Left lobe of liver (tissue), 2 donors: ENCODE measurements around the gene LRRC36. TPM values are rescaled to one million over a fixed set of nuclear protein-coding genes. Genes with fewer than 3 reads are reported as not detected.

Experiments
- ATAC-seq: fragments of 200-7000 bp; cut with Tn5 transposase; one replicate; pipeline ENCODE4 v1.9.1; 2020; ENCODE audit warnings: mild to moderate bottlenecking, moderate library complexity
- DNase-seq: peaks from one replicate; pipeline ENCODE4 v3.0.0-alpha.2; 2020; ENCODE audit warnings: low spot score
- total RNA-seq: library from RNA; stranded (reverse); gene quantifications from one replicate; pipeline ENCODE4 v1.2.1, GENCODE V29; 2021
- donor health status: DM: no; HTN: no; CAD: no; lungs with moderate emphysema.
- donor health status: DM: no; HTN: yes; CAD: no.

The LRRC36 gene
- total RNA-seq, 1 donor from 2014 or later = 0.25 TPM

DNA sequence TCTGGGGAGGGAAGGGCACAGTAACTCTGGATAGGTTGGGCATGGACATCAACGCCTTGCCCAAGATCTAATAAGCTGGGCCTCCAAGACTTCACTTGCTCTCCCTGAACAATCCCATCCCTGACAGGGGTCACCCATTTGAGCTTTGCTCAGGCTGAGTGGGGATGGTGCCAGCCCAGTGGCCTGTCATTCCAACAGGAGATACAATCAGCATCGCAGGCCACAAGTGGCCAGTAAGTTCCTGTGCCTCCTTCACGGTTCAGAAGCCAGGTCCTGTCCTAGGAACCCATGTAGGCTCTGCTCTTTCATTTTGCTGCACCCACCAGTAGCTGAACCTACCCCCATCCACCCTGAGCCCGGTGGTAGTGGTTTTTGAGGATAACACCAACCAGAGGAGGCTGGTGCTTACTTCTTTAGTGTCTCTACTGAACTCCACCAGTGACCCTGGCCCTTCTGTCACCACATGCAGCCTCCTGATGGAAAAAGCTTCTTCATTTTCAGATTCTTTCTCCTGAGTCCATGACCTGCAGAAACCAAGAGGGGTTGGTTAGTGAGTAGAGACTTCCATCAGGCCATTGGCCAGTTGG is 32.4 kb upstream of the LRRC36 start:
- DNase-seq (no peak), ATAC-seq (no peak)

DNA sequence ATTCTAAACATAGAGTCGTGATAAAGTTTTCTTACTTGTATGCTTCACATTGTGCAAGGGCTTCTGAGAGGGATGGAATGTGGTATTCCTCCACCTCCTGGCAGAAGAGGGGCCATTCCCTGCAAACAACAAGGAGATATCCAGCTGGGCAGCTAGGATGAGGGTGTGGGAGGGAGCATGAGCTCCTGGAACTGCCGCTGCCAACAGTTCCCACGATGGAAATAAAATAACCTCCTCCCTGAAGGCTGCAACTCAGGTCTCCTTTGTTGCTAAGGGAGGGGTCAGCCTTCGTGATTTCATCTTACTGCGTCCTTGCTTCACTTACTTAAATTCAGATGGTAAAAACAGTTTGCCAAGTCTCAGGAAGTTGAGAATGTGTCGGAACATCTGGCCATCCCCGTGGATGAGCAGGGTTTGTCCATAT is 31.7 kb upstream of the LRRC36 start:
- ATAC-seq (no peak), DNase-seq (no peak)

DNA sequence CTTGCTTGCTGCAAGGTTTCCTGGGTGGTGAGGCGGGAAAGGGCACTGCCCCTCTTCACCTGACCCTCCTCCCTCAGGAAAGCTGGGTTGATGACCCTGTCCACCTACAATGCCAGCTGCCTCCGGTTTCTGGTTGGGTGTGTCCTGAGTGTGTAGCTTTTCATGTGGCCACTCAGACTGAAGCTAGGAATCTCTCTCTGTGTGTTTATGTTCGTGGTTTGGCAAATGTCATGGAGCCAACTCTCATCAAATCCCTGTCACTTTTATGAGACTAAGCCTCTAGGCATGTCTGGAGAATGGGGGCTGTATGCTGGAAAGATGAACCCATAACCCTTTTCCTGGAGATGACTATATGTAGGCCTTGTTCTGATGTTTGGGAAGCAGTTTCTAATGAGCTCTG is 30.2 kb upstream of the LRRC36 start:
- ATAC-seq (no peak), DNase-seq (no peak)

- no peak for DNase-seq
- no peak for ATAC-seq
These were observed 28.3 kb upstream of the LRRC36 start for GRCh38 chr16:67298277-67298676.

GRCh38 chr16:67299269-67299668 is 27.3 kb upstream of the LRRC36 start:
- ATAC-seq (no peak), DNase-seq (no peak)

GRCh38 chr16:67301080-67301782 is 25.4 kb upstream of the LRRC36 start:
- ATAC-seq (no peak), DNase-seq (no peak)

GRCh38 chr16:67302076-67302475 is 24.5 kb upstream of the LRRC36 start:
- DNase-seq (no peak), ATAC-seq (no peak)

- DNase-seq = no peak
- no peak for ATAC-seq
These were observed 23.6 kb upstream of the LRRC36 start for GRCh38 chr16:67302970-67303369.

GRCh38 chr16:67304020-67304419 is 22.6 kb upstream of the LRRC36 start:
- no peak for ATAC-seq
- DNase-seq = no peak

GRCh38 chr16:67305216-67306071 is 21.2 kb upstream of the LRRC36 start:
- no peak for DNase-seq
- no peak for ATAC-seq

DNA sequence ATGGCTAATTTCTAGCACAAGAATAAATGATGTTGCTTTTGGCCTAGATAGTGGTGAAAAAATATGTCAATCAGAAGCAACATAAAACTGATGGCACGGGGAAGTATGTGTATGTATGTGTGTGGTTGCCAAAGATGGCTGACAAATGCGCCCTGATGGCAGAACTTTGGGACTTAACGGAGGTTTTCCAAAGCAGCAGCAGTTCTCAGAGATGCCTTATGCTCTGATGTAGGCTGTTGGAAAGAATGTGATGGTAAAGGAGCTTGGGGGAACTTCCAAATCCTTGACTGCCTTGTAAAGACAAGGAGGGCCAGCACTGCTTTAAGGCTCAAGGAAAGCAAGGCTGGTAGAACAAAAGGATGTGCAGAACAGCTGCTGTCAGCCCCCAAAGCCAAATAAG is 16.1 kb upstream of the LRRC36 start:
- DNase-seq (no peak), ATAC-seq (no peak)

DNA sequence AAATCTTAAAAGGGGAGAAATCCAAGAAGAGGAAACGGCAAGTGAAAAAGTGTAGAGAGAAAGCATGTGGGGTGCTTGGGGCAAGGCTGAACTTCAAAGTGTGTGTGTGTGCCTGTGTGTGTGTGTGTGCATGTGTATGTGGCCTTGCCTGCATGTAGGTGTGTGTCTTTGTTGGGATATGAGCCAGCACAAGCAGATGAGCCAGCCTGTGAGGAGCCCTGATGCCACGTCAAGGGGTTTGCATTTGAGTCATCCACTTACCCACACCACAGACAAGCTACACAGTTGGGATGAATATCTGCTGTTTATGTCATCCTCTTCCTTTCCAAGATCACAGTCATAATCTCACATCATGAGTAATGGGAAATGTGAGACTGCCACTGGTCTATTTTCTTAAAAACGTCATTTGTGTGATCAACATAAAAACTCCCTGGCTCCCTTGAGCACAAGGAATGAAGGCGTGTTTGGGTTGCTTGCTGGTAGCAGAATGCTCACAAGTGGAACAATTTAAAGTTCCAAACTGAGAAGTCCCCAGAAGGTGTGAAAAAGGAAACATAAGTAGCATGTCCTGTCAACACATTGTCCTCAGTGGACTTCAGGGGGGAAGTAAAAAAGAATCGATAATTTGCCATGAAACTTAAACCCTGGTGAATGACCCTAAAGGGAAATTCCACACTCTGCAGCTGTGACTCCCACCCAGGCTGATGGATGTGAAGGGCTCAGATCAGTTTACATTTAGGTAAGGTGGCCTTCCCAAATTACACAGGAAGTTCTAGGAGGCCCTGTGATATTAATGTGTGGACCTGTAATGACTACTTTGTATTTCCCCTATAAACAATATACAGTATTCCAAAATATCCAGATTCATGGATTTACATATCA is 14.8 kb upstream of the LRRC36 start:
- no peak for ATAC-seq
- DNase-seq = no peak

- ATAC-seq = no peak
These were observed 13.9 kb upstream of the LRRC36 start for GRCh38 chr16:67312719-67313118.

DNA sequence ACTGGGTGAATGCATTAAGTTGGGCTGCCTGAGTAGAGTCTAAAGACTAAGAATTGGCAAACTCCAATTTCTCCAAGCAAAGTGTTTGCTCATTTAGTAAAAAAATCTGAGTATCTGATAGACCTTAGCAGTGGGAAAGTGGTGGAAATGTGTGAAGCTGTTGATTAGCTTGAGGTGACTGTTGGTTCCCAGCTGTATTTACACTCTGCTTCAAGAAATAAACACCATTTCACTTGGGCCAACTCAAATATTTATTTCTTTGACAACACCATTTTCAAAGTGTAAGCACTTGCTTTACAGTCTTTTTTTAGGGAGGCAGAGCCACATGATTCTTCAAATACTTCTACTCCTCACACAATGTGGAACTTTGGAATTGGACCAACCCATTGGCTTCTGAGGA is 8.8 kb upstream of the LRRC36 start:
- ATAC-seq (no peak), DNase-seq (no peak)

More at GRCh38 chr16:67312719-67313118, 13.9 kb upstream of the LRRC36 start:
- no peak for DNase-seq

DNA sequence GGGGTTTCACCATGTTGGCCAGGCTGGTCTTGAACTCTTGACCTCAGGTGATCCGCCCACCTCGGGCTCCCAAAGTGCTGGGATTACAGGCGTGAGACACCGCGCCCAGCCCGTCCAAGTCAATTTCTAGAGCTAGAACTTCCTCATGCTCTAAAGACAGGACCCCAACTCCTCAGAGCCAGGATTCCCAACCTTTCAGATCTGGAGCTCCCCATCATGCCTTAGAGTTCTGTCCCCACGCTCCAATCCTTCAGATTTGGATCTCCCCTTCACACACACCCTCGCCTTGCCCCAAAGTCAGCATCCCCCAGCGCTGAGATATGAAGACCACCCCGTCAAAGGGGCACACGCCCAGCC is 522 bp upstream of the LRRC36 start:
- no peak for ATAC-seq
- no peak for DNase-seq

DNA sequence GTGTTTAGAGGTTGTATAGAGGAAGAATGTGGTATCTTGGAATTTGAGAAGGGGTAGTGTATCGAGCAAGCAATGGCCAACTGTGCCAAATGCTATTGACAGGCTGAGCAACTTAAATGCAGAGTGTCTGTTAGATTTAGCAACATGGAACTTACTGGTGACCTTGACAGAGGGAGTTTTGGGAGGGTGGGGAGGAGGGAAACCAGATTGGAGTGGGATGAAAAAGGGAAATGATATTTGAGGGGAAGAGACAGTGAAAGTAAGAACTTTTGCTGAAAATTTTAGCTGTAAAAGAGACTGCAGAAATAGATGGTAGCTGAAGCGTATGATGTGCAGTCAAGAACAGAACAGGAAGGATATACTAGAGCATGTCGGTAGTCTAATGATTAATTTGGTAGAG is 1.1 kb downstream of the LRRC36 start:
- ATAC-seq (no peak), DNase-seq (no peak)

- ATAC-seq (no peak), DNase-seq (no peak)
These were observed 3.3 kb downstream of the LRRC36 start for GRCh38 chr16:67329901-67330300.

- DNase-seq = no peak
- ATAC-seq = no peak
These were observed 6.7 kb downstream of the LRRC36 start for GRCh38 chr16:67333315-67333714.

GRCh38 chr16:67336116-67336515 is 9.5 kb downstream of the LRRC36 start:
- no peak for ATAC-seq
- no peak for DNase-seq

DNA sequence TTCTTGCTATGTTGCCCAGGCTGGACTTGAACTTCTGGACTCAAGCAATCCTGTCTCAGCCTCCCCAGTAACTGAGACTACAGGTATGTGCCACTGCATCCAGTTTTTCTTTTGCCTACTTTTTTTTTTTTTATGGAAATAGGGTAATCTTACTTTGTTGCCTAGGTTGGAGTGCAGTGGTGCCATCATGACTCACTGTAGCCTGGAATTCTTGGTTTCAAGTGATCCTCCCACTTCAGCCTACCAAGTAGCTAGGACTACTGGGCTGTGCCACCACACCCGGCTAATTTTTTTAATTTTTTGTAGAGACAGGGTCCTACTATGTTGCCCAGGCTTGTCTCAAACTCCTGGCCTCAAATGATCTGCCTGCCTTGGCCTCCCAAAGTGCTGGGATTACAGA is 10.0 kb downstream of the LRRC36 start:
- no peak for ATAC-seq
- DNase-seq = no peak

DNA sequence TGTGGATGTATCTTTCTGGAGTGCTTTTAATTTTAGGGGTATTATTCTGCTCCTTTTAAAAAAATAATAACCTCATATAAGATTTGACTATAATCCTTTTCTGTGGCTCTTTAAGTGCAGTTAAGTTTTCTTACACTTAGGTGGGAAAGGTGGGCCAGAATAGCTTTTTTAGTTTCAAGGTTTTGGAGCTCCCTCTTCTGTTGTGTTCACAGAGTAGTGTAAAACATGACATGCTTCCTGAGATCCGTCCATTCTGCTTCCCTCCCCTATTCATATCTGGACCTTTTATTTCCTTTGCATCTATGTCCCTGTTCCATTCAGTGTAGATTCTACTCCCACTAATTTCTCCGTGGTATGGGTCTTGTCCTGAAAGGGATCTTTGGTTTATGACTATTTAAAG is 12.8 kb downstream of the LRRC36 start:
- DNase-seq = no peak
- no peak for ATAC-seq
